ENCODE measurements around the gene ZNF223. TPM values are rescaled to one million over a fixed set of nuclear protein-coding genes. Genes with fewer than 3 reads are reported as not detected.

ZNF223 gene
- total RNA-seq, 1 experiment from 2014 or later, result 4.8 TPM

DNA sequence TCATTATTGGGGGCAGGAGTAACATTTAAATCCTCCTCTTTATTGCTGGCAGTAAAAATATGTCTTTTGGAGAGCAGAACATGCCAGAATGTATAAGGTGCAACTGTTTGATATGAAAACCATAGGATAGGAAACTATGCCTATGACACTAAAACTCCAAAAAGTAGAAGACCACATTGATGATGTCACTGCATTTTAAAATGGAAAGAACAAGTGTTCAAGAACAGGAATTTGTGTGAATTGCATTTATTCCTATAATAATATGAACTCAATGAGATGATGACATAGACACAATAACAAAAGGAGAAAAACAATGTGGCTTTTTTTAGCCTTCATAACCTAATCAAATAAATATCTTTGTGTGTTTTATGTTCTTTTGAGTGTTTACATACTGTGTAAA, 57.6 kb downstream of the ZNF223 start:
- Histone ChIP-seq H3K79me2 (ENCODE audit: insufficient read depth, low read length) (no peaks in the 10 kb centered on the region), H3K14ac (ENCODE audit: insufficient read depth, low read length) (no peak overlapping the region), H3K27ac (ENCODE audit: insufficient read length, low read depth, low read length) (no peak overlapping the region), H4K8ac (replicated peaks; ENCODE audit: insufficient read length, low read depth, low read length) (no peak overlapping the region), H4K20me1 (ENCODE audit: control insufficient read depth, insufficient read depth, insufficient read length) (no peaks in the 10 kb centered on the region), H2BK20ac (ENCODE audit: low read depth, low read length, poor library complexity, severe bottlenecking) (no peak overlapping the region), H4K91ac (ENCODE audit: insufficient read length, low read depth, low read length) (no peak overlapping the region), H2BK15ac (ENCODE audit: low read depth, low read length) (no peak overlapping the region), H2BK120ac (ENCODE audit: low read depth, low read length, poor library complexity, severe bottlenecking) (no peak overlapping the region), H2BK5ac (ENCODE audit: insufficient read length, low read length) (no peak overlapping the region), H3K9ac (ENCODE audit: extremely low read depth, insufficient read length, low read length) (no peak overlapping the region), H3K4ac (ENCODE audit: low read depth, low read length) (no peak overlapping the region), H3K23ac (ENCODE audit: insufficient read length, low read depth, low read length) (no peak overlapping the region), H3K18ac (ENCODE audit: insufficient read length, low read depth, low read length) (no peak overlapping the region), H3T11ph (ENCODE audit: low read length) (no peak overlapping the region), H2BK12ac (ENCODE audit: insufficient read length, low read depth, low read length) (no peak overlapping the region), H4K5ac (ENCODE audit: insufficient read length, low read depth, low read length) (no peak overlapping the region), H3K27me3 (ENCODE audit: insufficient read depth, low read length) (no peaks in the 10 kb centered on the region), H2AK5ac (ENCODE audit: insufficient read length, low read length) (no peak overlapping the region), H3K23me2 (ENCODE audit: insufficient read length, low read depth, low read length, poor library complexity, severe bottlenecking) (no peaks in the 10 kb centered on the region), H3K9me3 (ENCODE audit: control insufficient read depth, low read depth, low read length) (peaks cover 26% of the 10 kb centered on the region), H3K4me1 (ENCODE audit: insufficient read depth, low read length) (no peaks in the 10 kb centered on the region), H3K79me1 (ENCODE audit: insufficient read depth, low read depth, low read length, poor library complexity, severe bottlenecking) (peaks cover 1% of the 10 kb centered on the region), H3K4me2 (ENCODE audit: insufficient read depth, insufficient read length, low read length) (no peak overlapping the region), H2AFZ (ENCODE audit: low read length) (no peak overlapping the region), H3K56ac (ENCODE audit: insufficient read length, low read depth, low read length) (no peak overlapping the region)
- Mint-ChIP-seq H3K36me3 (ENCODE audit: insufficient read depth in 1 of 3, low read depth in 3 of 3) (peaks cover 52 to 66% (median 66%) of the 10 kb centered on the region in 3 experiments), H3K4me1 (peaks cover 5 to 12% of the 10 kb centered on the region in 2 experiments), H3K4me3 (no peak overlapping the region), H3K27me3 (ENCODE audit: low read depth) (peaks cover 3% of the 10 kb centered on the region; the same call in 1 of the 2 replicates), H3K27ac (no peak overlapping the region), H3K9me3 (peaks cover 59 to 60% of the 10 kb centered on the region in 2 experiments)
- DNase-seq, result no peak
- TF ChIP-seq, protein P1, sequence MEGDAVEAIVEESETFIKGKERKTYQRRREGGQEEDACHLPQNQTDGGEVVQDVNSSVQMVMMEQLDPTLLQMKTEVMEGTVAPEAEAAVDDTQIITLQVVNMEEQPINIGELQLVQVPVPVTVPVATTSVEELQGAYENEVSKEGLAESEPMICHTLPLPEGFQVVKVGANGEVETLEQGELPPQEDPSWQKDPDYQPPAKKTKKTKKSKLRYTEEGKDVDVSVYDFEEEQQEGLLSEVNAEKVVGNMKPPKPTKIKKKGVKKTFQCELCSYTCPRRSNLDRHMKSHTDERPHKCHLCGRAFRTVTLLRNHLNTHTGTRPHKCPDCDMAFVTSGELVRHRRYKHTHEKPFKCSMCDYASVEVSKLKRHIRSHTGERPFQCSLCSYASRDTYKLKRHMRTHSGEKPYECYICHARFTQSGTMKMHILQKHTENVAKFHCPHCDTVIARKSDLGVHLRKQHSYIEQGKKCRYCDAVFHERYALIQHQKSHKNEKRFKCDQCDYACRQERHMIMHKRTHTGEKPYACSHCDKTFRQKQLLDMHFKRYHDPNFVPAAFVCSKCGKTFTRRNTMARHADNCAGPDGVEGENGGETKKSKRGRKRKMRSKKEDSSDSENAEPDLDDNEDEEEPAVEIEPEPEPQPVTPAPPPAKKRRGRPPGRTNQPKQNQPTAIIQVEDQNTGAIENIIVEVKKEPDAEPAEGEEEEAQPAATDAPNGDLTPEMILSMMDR (conservative IDR thresholded peaks at IDR 0.05), result no peak

Data from H9 (cell line).